ENCODE results near the gene MRRF.

Gene MRRF

GRCh38 chr9:122346478-122347347, 82.0 kb downstream of the MRRF start:
- no peak for TF ChIP-seq GABPA (IDR thresholded peaks at IDR 0.05; ENCODE audit: low read depth)
- no peak for TF ChIP-seq REST (IDR thresholded peaks at IDR 0.05; ENCODE audit: insufficient replicate concordance, low read depth)
- TF ChIP-seq CTCF (IDR thresholded peaks at IDR 0.05; ENCODE audit: insufficient read depth, low read length): no peak
- TF ChIP-seq POLR2AphosphoS5 (IDR thresholded peaks at IDR 0.05; ENCODE audit: low read depth): no peak
- TF ChIP-seq SPI1 (IDR thresholded peaks at IDR 0.05; ENCODE audit: borderline replicate concordance, low read depth): no peak
- DNase-seq (ENCODE audit: low read depth in 1 of 2, low spot score in 1 of 2): no peak
- H3K27me3 ChIP-seq (ENCODE audit: insufficient read depth, poor library complexity, severe bottlenecking): peaks cover 11% of the 10 kb centered on the region
- peak overlapping the region; percentile 46 for H3K4me3 ChIP-seq (replicated peaks; ENCODE audit: insufficient read depth, low read length)
- H3K27ac ChIP-seq (replicated peaks): no peak overlapping the region

- H3K27ac ChIP-seq (replicated peaks): no peak overlapping the region
- H3K27me3 ChIP-seq (ENCODE audit: insufficient read depth, poor library complexity, severe bottlenecking): peaks cover 11% of the 10 kb centered on the region
- peak overlapping the region; percentile 46 for H3K4me3 ChIP-seq (replicated peaks; ENCODE audit: insufficient read depth, low read length)
- DNase-seq (ENCODE audit: low read depth in 1 of 2, low spot score in 1 of 2): peak in 1 of 2 experiments; percentile 28
- TF ChIP-seq SPI1 (IDR thresholded peaks at IDR 0.05; ENCODE audit: borderline replicate concordance, low read depth): no peak
- TF ChIP-seq GABPA (IDR thresholded peaks at IDR 0.05; ENCODE audit: low read depth): no peak
- no peak for TF ChIP-seq POLR2AphosphoS5 (IDR thresholded peaks at IDR 0.05; ENCODE audit: low read depth)
- no peak for TF ChIP-seq CTCF (IDR thresholded peaks at IDR 0.05; ENCODE audit: insufficient read depth, low read length)
- TF ChIP-seq REST (IDR thresholded peaks at IDR 0.05; ENCODE audit: insufficient replicate concordance, low read depth): no peak
Measured at GRCh38 chr9:122347348-122348287, 82.9 kb downstream of the MRRF start.

- Histone ChIP-seq H3K27ac (replicated peaks) (no peak overlapping the region), H3K27me3 (ENCODE audit: insufficient read depth, poor library complexity, severe bottlenecking) (peaks cover 11% of the 10 kb centered on the region), H3K4me3 (replicated peaks; ENCODE audit: insufficient read depth, low read length) (no peak overlapping the region)
- no peak for DNase-seq (ENCODE audit: low read depth in 1 of 2, low spot score in 1 of 2)
- TF ChIP-seq REST (IDR thresholded peaks at IDR 0.05; ENCODE audit: insufficient replicate concordance, low read depth) (no peak), CTCF (IDR thresholded peaks at IDR 0.05; ENCODE audit: insufficient read depth, low read length) (no peak), SPI1 (IDR thresholded peaks at IDR 0.05; ENCODE audit: borderline replicate concordance, low read depth) (no peak), GABPA (IDR thresholded peaks at IDR 0.05; ENCODE audit: low read depth) (no peak), POLR2AphosphoS5 (IDR thresholded peaks at IDR 0.05; ENCODE audit: low read depth) (no peak)
Measured at GRCh38 chr9:122348288-122348777, 83.7 kb downstream of the MRRF start.
